Measurements from ENCODE around the gene PPP2R2B.
"Not testable (repeated sequence)": the region's sequence is repeated elsewhere in the genome, so short reads cannot be mapped to it uniquely, and the experiment has no call there.

PPP2R2B gene

GRCh38 chr5:146744068-146744745 is 134.3 kb downstream of the PPP2R2B start:
- DNase-seq (ENCODE audit: low read depth), result no peak

DNA sequence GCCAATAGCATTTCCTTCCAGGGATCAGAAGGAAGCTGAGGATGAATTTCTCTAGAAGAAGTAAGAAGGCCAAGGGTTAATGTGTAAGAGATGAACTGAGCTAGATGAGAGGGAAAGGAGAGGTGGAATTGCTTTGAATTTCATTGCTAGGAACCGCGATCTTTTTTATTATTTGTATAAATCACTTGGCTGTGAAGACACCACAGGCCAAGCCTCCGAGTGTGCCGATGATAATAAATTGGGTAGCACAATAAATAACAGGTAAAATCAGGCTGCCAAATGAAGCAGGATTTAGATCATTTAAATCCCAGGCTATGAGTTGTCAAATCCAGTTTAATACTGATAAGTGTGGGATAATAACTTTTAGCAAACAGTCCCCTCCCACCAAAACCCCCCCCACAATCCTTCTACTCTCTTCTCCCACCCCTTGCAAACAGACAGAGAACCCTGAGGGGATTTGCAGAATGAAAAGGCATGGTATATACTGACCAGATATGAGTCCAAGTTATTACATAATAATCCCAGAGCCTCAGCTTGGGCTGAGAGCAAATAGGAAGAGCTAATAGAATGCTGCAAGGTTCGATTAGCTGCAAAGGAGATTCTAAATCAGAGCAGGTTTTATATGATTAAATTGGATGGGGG is 143.5 kb downstream of the PPP2R2B start:
- DNase-seq (ENCODE audit: low read depth), result no peak

DNA sequence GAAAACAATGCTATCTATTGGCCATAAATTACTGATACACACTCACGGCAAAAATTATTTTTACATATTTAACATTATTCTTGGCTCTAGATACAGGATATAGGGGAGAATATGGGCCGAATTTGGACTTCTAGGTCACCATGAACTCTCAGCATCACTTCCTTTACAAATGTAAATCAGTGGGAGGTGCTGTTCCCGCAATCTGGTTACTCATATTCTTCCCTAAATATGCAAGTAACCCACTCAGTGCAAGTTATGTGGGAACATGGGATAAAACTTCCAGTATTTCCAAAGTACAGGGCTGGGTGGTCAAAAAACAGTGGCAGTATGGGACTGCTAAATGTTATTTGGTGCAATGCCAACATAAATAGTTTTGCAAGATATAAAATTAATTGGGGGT is 145.6 kb downstream of the PPP2R2B start:
- DNase-seq (ENCODE audit: low read depth), result no peak

GRCh38 chr5:146731909-146732659 is 146.5 kb downstream of the PPP2R2B start:
- DNase-seq (ENCODE audit: low read depth), result no peak

GRCh38 chr5:146728746-146729145 is 149.8 kb downstream of the PPP2R2B start:
- DNase-seq (ENCODE audit: low read depth), result not testable (repeated sequence)

DNA sequence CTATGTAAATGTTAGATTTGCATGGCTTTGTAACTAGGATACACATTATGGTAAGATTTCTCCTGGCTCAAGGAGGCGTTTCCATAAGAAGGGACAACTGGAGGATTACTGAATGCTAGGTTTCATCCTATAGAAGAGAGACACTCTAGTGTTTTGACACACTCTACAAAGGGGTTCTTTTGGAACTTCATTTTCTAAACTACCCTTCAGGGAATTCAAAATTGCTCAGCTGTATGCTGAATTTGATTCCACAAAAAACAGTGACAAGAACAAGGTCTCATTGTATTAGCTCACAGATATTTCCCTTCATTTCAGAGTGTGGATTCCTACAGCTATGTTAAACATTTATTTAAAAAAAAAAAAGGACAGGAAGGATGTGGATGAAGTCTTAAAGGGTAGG is 151.7 kb downstream of the PPP2R2B start:
- DNase-seq (ENCODE audit: low read depth), result no peak

DNA sequence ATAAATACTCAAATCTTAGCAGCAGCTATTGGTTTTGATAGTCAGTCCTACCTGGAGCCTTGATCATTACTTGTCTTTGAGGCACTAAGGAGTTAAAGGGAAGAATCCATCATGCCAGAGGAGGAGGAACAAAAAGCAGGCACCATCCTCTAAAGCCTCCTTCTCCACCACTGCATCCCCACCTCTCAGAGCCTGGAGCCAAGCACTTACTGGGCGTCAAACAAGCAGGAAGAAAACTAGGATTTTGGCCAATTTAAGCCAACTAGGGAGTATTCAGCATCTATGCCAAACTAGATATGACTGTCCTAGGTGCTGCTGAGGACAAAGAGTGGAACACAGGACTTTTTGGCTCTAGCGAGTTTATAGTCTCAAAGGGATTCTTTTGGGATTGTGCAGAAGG is 152.5 kb downstream of the PPP2R2B start:
- no peak for DNase-seq (ENCODE audit: low read depth)

DNA sequence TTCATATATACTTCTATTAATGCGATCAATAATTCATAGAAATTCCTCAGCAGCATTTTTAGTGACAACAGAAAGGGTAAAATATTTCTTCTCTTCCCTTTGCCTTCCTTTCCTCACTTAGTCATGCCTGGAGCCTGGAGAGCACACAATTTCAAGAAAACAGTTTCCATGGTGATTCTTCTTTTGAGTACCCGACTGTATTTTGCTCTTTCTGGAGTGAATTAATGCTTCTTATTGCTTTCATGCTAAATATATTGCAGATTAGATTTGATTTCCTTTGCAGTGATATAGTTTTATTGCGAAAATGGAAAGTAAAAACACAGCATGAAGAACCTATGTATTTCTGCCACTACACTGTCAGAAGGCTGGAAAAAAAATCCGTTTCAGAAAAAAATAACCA is 153.5 kb downstream of the PPP2R2B start:
- no peak for DNase-seq (ENCODE audit: low read depth)

DNA sequence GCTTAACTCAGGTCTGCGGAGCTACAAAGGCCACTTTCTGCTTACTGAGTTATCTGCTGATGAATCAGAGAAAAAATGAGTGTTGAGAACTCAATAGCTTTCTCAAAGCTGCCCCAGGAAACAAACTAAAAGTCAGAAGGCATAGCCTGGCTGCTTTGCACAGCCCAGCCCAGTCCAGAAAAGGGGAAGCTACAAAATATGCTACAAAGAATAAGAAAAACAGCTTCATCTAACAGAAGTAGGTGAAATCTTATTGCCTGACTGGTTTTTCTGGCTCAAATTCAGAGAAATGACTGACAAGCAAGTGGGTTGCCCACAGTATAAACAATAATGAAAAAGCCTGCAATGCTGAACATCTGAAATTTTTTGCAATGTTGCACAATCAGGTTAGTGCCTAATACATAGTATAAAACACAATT is 156.2 kb downstream of the PPP2R2B start:
- DNase-seq (ENCODE audit: low read depth), result no peak

DNA sequence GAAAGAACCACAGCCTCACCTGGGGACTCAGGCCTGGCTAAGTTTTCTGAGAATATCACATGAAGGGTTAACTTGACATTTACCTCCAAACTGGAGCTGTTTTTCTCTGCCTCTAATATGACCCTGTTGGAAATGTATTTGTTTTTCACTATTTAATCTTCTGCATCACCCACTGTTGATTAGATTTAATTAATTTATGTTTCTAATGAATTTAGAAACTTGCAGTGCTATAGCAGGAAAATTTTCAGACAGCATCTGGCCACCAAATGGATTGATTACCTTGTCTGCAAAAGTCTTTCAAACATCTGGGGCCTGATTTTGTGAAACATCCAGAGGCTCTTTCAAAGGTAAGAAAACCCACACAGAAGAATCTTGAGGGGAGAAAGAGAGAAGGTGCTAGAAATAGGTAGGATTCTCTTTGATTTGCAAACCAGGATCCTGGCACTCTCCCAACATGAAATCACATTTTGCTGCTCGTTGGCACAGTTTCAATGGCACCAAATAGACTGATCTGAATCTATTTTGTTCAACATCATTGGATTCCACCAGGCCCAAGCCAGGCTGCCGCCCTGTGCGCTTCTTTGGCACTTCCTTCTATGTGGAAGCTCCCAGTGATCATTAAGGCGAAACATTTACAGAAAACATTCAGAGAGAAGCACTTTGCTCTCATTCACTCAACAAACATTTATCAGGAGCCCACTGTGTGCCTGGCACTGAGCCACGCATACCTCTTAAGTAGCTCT is 157.3 kb downstream of the PPP2R2B start:
- DNase-seq (ENCODE audit: low read depth), result no peak

- DNase-seq (ENCODE audit: low read depth), result no peak
Measured at GRCh38 chr5:146720107-146720506, 158.4 kb downstream of the PPP2R2B start.

DNA sequence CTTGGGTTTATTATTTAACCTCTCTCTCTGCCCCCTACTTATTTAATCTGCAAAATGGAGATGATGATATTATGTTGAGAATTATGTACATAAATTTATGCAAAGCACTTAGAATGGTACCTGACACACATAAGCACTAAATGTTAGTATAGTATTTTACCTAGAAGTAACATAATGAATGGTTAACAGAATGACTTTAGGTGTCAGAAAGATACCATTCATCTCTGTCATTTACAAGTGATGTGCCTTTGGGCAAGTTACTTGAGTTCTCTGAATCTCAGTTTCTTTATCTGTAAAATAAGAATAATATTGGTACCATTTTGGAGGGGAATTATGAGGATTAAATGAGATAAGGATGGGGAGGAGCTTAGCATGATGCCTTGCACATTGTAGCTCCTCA is 159.4 kb downstream of the PPP2R2B start:
- DNase-seq (ENCODE audit: low read depth), result no peak

- no peak for DNase-seq (ENCODE audit: low read depth)
Measured at GRCh38 chr5:146718609-146719008, 159.9 kb downstream of the PPP2R2B start.

- no peak for DNase-seq (ENCODE audit: low read depth)
Measured at GRCh38 chr5:146717951-146718350, 160.6 kb downstream of the PPP2R2B start.

DNA sequence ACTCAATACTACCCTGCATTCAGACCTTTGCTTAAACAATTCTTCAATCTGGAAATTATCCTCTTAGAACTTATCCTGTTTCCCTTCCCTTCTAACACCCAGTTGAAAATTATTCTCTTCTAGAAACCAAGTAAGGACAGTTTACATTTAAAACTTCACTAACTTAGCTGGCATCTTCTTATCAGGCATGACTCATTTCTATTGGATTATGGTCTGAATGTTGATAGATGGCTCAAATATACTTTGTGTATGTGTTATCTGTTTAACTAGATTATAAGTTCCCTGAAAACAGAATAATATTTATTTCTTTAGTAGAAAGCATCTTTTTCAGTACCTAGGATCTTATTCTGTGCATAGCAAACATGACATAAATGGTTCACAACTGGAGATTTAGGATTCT is 161.9 kb downstream of the PPP2R2B start:
- DNase-seq (ENCODE audit: low read depth), result no peak

- no peak for DNase-seq (ENCODE audit: low read depth)
Measured at GRCh38 chr5:146710348-146710747, 168.2 kb downstream of the PPP2R2B start.

- DNase-seq (ENCODE audit: low read depth), result no peak
Measured at GRCh38 chr5:146707316-146707715, 171.2 kb downstream of the PPP2R2B start.

- DNase-seq (ENCODE audit: low read depth), result no peak
Measured at GRCh38 chr5:146706321-146706972, 172.1 kb downstream of the PPP2R2B start.

- DNase-seq (ENCODE audit: low read depth), result no peak
Measured at GRCh38 chr5:146704949-146705665, 173.4 kb downstream of the PPP2R2B start.

- no peak for DNase-seq (ENCODE audit: low read depth)
Measured at GRCh38 chr5:146703899-146704298, 174.7 kb downstream of the PPP2R2B start.

DNA sequence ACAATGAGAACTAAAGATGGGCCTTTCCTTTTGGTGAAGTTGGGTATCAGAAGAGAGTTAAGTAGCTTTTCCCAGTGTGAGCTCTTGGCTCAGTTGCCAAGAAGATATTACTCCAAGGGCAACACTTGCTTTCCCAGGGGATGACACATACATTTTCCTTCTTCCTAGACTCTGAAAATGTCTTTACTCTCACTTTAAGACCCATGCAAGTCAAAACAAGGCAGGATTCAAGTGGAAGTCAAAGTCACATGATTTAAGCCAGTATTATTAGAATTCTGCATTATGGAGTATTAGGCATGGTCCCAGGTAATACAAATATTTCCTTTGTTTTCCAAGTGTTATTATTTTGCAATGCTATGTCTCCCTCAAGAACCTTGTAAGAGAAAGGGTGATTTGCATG is 175.1 kb downstream of the PPP2R2B start:
- no peak for DNase-seq (ENCODE audit: low read depth)

Measured in stimulated activated CD8-positive, alpha-beta memory T cell treated with anti-CD3 and anti-CD28 coated beads, Interleukin-4, amount 100 ng/mL, for 24 hours (primary cell).